ENCODE measurements around the gene RNF213.
A peak's percentile ranks its signal among the peaks of the same experiment; 100 is the strongest.

RNF213 gene

GRCh38 chr17:80263253-80264204 is 2.9 kb downstream of the RNF213 start:
- ChIA-PET CTCF (interaction anchor here (0.9 to 1.4 kb wide), 4 partner anchors 9 to 162 kb away, joined by 3 read pairs; partner anchors contain the start of gene GAA), POLR2A (no interaction called here)
- Histone ChIP-seq H3K27ac (ENCODE audit: insufficient read depth in 1 of 2, low read depth in 1 of 2, low read length in 2 of 2, poor library complexity in 1 of 2, severe bottlenecking in 2 of 2) (peak overlapping the region in 1 of 2 experiments; percentile 64), H3K4me3 (ENCODE audit: control insufficient read depth in 1 of 7, extremely low read depth in 1 of 7, insufficient read depth in 4 of 7, low read depth in 2 of 7, low read length in 6 of 7) (peak overlapping the region; percentile 40 to 89 (median 82)), H3K27me3 (replicated peaks in 2 of 5; ENCODE audit: control insufficient read depth in 4 of 5, insufficient read depth in 5 of 5, low read length in 4 of 5) (no peaks in the 10 kb centered on the region), H3K36me3 (ENCODE audit: control insufficient read depth in 4 of 4, insufficient read depth in 4 of 4, low read length in 3 of 4) (peaks cover 0 to 20% (median 7%) of the 10 kb centered on the region in 4 experiments), H3K4me1 (ENCODE audit: control extremely low read depth in 1 of 4, control insufficient read depth in 4 of 4, insufficient read depth in 4 of 4, low read length in 3 of 4) (peaks cover 6 to 58% (median 48%) of the 10 kb centered on the region in 4 experiments), H3K9me3 (ENCODE audit: control extremely low read depth in 1 of 5, control insufficient read depth in 4 of 5, insufficient read depth in 2 of 5, low read depth in 1 of 5, low read length in 4 of 5) (no peaks in the 10 kb centered on the region)
- 20% methylated on average over 15 of the region's 19 CpGs for WGBS (ENCODE audit: insufficient coverage)
- DNase-seq = peak; percentile 90 to 94 (median 92)

- WGBS (ENCODE audit: insufficient coverage) = 1% methylated on average over 10 of the region's 19 CpGs
- CTCF ChIA-PET = interaction anchor here (0.9 to 1.4 kb wide), 4 partner anchors 8 to 163 kb away, joined by 3 read pairs; partner anchors contain the start of gene GAA
- no peaks in the 10 kb centered on the region for H3K9me3 ChIP-seq (ENCODE audit: control extremely low read depth in 1 of 5, control insufficient read depth in 4 of 5, insufficient read depth in 2 of 5, low read depth in 1 of 5, low read length in 4 of 5)
- H3K36me3 ChIP-seq (ENCODE audit: control insufficient read depth in 4 of 4, insufficient read depth in 4 of 4, low read length in 3 of 4) = peaks cover 2 to 27% (median 14%) of the 10 kb centered on the region in 4 experiments
- POLR2A ChIA-PET = no interaction called here
- DNase-seq = peak; percentile 32 to 77 (median 63)
- H3K27ac ChIP-seq (ENCODE audit: insufficient read depth in 1 of 2, low read depth in 1 of 2, low read length in 2 of 2, poor library complexity in 1 of 2, severe bottlenecking in 2 of 2) = peak overlapping the region in 1 of 2 experiments; percentile 64
- peaks cover 6 to 52% (median 47%) of the 10 kb centered on the region in 4 experiments for H3K4me1 ChIP-seq (ENCODE audit: control extremely low read depth in 1 of 4, control insufficient read depth in 4 of 4, insufficient read depth in 4 of 4, low read length in 3 of 4)
- H3K27me3 ChIP-seq (replicated peaks in 2 of 5; ENCODE audit: control insufficient read depth in 4 of 5, insufficient read depth in 5 of 5, low read length in 4 of 5) = no peaks in the 10 kb centered on the region
- H3K4me3 ChIP-seq (ENCODE audit: control insufficient read depth in 1 of 7, extremely low read depth in 1 of 7, insufficient read depth in 4 of 7, low read depth in 2 of 7, low read length in 6 of 7) = peak overlapping the region; percentile 40 to 89 (median 82)
Observed at GRCh38 chr17:80264205-80265075, 3.8 kb downstream of the RNF213 start.

- Histone ChIP-seq H3K4me1 (ENCODE audit: control extremely low read depth in 1 of 4, control insufficient read depth in 4 of 4, insufficient read depth in 4 of 4, low read length in 3 of 4) (peaks cover 6 to 46% (median 40%) of the 10 kb centered on the region in 4 experiments), H3K27ac (ENCODE audit: insufficient read depth in 1 of 2, low read depth in 1 of 2, low read length in 2 of 2, poor library complexity in 1 of 2, severe bottlenecking in 2 of 2) (no peak overlapping the region), H3K9me3 (ENCODE audit: control extremely low read depth in 1 of 5, control insufficient read depth in 4 of 5, insufficient read depth in 2 of 5, low read depth in 1 of 5, low read length in 4 of 5) (no peaks in the 10 kb centered on the region), H3K27me3 (replicated peaks in 2 of 5; ENCODE audit: control insufficient read depth in 4 of 5, insufficient read depth in 5 of 5, low read length in 4 of 5) (no peaks in the 10 kb centered on the region), H3K36me3 (ENCODE audit: control insufficient read depth in 4 of 4, insufficient read depth in 4 of 4, low read length in 3 of 4) (peaks cover 2 to 36% (median 19%) of the 10 kb centered on the region in 4 experiments), H3K4me3 (ENCODE audit: control insufficient read depth in 1 of 7, extremely low read depth in 1 of 7, insufficient read depth in 4 of 7, low read depth in 2 of 7, low read length in 6 of 7) (no peak overlapping the region)
- CTCF ChIA-PET = no interaction called here
- POLR2A ChIA-PET = no interaction called here
- over 99% methylated on average over 14 of the region's 17 CpGs for WGBS (ENCODE audit: insufficient coverage)
- DNase-seq = no peak
Observed at GRCh38 chr17:80265205-80266068, 4.8 kb downstream of the RNF213 start.

- ChIA-PET POLR2A (no interaction called here), CTCF (interaction anchor here (0.6 kb wide), 1 partner anchor 481 kb away, joined by 4 read pairs; no protein-coding TSS in a partner anchor)
- no peak overlapping the region for H3K27ac ChIP-seq (ENCODE audit: insufficient read depth in 1 of 2, low read depth in 1 of 2, low read length in 2 of 2, poor library complexity in 1 of 2, severe bottlenecking in 2 of 2)
- H3K4me3 ChIP-seq (ENCODE audit: control insufficient read depth in 1 of 7, extremely low read depth in 1 of 7, insufficient read depth in 4 of 7, low read depth in 2 of 7, low read length in 6 of 7) = no peak overlapping the region
- H3K27me3 ChIP-seq (replicated peaks in 2 of 5; ENCODE audit: control insufficient read depth in 4 of 5, insufficient read depth in 5 of 5, low read length in 4 of 5) = no peaks in the 10 kb centered on the region
- H3K9me3 ChIP-seq (ENCODE audit: control extremely low read depth in 1 of 5, control insufficient read depth in 4 of 5, insufficient read depth in 2 of 5, low read depth in 1 of 5, low read length in 4 of 5) = no peaks in the 10 kb centered on the region
- peaks cover 2 to 32% (median 26%) of the 10 kb centered on the region in 4 experiments for H3K4me1 ChIP-seq (ENCODE audit: control extremely low read depth in 1 of 4, control insufficient read depth in 4 of 4, insufficient read depth in 4 of 4, low read length in 3 of 4)
- WGBS (ENCODE audit: insufficient coverage) = 94% methylated on average over 3 of the region's 6 CpGs
- DNase-seq = no peak
- peaks cover 2 to 45% (median 22%) of the 10 kb centered on the region in 4 experiments for H3K36me3 ChIP-seq (ENCODE audit: control insufficient read depth in 4 of 4, insufficient read depth in 4 of 4, low read length in 3 of 4)
Observed at GRCh38 chr17:80267391-80267790, 6.7 kb downstream of the RNF213 start.

- no peaks in the 10 kb centered on the region for H3K9me3 ChIP-seq (ENCODE audit: control extremely low read depth in 1 of 5, control insufficient read depth in 4 of 5, insufficient read depth in 2 of 5, low read depth in 1 of 5, low read length in 4 of 5)
- peaks cover 2 to 22% (median 16%) of the 10 kb centered on the region in 4 experiments for H3K4me1 ChIP-seq (ENCODE audit: control extremely low read depth in 1 of 4, control insufficient read depth in 4 of 4, insufficient read depth in 4 of 4, low read length in 3 of 4)
- POLR2A ChIA-PET = no interaction called here
- no peaks in the 10 kb centered on the region for H3K27me3 ChIP-seq (replicated peaks in 2 of 5; ENCODE audit: control insufficient read depth in 4 of 5, insufficient read depth in 5 of 5, low read length in 4 of 5)
- WGBS (ENCODE audit: insufficient coverage) = 100% methylated on average over 1 of the region's 4 CpGs
- no peak overlapping the region for H3K4me3 ChIP-seq (ENCODE audit: control insufficient read depth in 1 of 7, extremely low read depth in 1 of 7, insufficient read depth in 4 of 7, low read depth in 2 of 7, low read length in 6 of 7)
- no peak overlapping the region for H3K27ac ChIP-seq (ENCODE audit: insufficient read depth in 1 of 2, low read depth in 1 of 2, low read length in 2 of 2, poor library complexity in 1 of 2, severe bottlenecking in 2 of 2)
- DNase-seq = no peak
- peaks cover 2 to 55% (median 30%) of the 10 kb centered on the region in 4 experiments for H3K36me3 ChIP-seq (ENCODE audit: control insufficient read depth in 4 of 4, insufficient read depth in 4 of 4, low read length in 3 of 4)
- CTCF ChIA-PET = no interaction called here
Observed at GRCh38 chr17:80268427-80268826, 7.8 kb downstream of the RNF213 start.

- H3K27ac ChIP-seq (ENCODE audit: insufficient read depth in 1 of 2, low read depth in 1 of 2, low read length in 2 of 2, poor library complexity in 1 of 2, severe bottlenecking in 2 of 2) = no peak overlapping the region
- 100% methylated on average over 1 of the region's 2 CpGs for WGBS (ENCODE audit: insufficient coverage)
- POLR2A ChIA-PET = no interaction called here
- H3K36me3 ChIP-seq (ENCODE audit: control insufficient read depth in 4 of 4, insufficient read depth in 4 of 4, low read length in 3 of 4) = peaks cover 2 to 62% (median 33%) of the 10 kb centered on the region in 4 experiments
- H3K4me3 ChIP-seq (ENCODE audit: control insufficient read depth in 1 of 7, extremely low read depth in 1 of 7, insufficient read depth in 4 of 7, low read depth in 2 of 7, low read length in 6 of 7) = no peak overlapping the region
- CTCF ChIA-PET = interaction anchor here (0.6 kb wide), 1 partner anchor 93 kb away, joined by 3 read pairs; no protein-coding TSS in a partner anchor
- no peaks in the 10 kb centered on the region for H3K9me3 ChIP-seq (ENCODE audit: control extremely low read depth in 1 of 5, control insufficient read depth in 4 of 5, insufficient read depth in 2 of 5, low read depth in 1 of 5, low read length in 4 of 5)
- no peaks in the 10 kb centered on the region for H3K27me3 ChIP-seq (replicated peaks in 2 of 5; ENCODE audit: control insufficient read depth in 4 of 5, insufficient read depth in 5 of 5, low read length in 4 of 5)
- DNase-seq = no peak
- H3K4me1 ChIP-seq (ENCODE audit: control extremely low read depth in 1 of 4, control insufficient read depth in 4 of 4, insufficient read depth in 4 of 4, low read length in 3 of 4) = peaks cover 2 to 12% (median 6%) of the 10 kb centered on the region in 4 experiments
Observed at GRCh38 chr17:80269405-80269807, 8.8 kb downstream of the RNF213 start.
